Omental fat pad (tissue), 4 donors: Measurements from ENCODE around the gene HINFP. TPM values are rescaled to one million over a fixed set of nuclear protein-coding genes. Genes with fewer than 3 reads are reported as not detected.

Experiments used
- ATAC-seq: fragments of 150-250 bp; one replicate; pipeline ENCODE4 v1.9.1; 2016; ENCODE audit warnings: mild to moderate bottlenecking, moderate library complexity; ENCODE audit not compliant: low FRiP score
- DNase-seq: peaks from one replicate; pipeline ENCODE4 v3.0.0-alpha.2; 2019; ENCODE audit warnings: low spot score
- CTCF ChIP-seq, 3 donors: fragments of 450-650 bp; IDR thresholded peaks; one replicate each; pipeline ENCODE4 v1.5.1; 2016 to 2017; ENCODE audit warnings: antibody characterized with exemption in 3 of 3, mild to moderate bottlenecking in 3 of 3, moderate library complexity in 2 of 3
- total RNA-seq, 4 donors: library from RNA; depleted of rRNA; stranded (reverse); fragments of >200 nt; gene quantifications; one replicate each; pipeline ENCODE4 v1.1.0, GENCODE V29; 2016

The HINFP gene
- total RNA-seq, 4 donors from 2014 or later = 10.2 to 31.0 (median 24.4) TPM

GRCh38 chr11:119108146-119108856 lies 13.1 kb upstream of the HINFP start:
- no peak for TF ChIP-seq CTCF (IDR thresholded peaks at IDR 0.05)
- DNase-seq = no peak
- no peak for ATAC-seq

- ATAC-seq (no peak), DNase-seq (no peak)
- TF ChIP-seq CTCF (IDR thresholded peaks at IDR 0.05) = no peak
These were observed 12.5 kb upstream of the HINFP start for GRCh38 chr11:119108857-119109221.

GRCh38 chr11:119109843-119110242 lies 11.5 kb upstream of the HINFP start:
- TF ChIP-seq CTCF (IDR thresholded peaks at IDR 0.05) = no peak
- ATAC-seq (no peak), DNase-seq (no peak)

DNA sequence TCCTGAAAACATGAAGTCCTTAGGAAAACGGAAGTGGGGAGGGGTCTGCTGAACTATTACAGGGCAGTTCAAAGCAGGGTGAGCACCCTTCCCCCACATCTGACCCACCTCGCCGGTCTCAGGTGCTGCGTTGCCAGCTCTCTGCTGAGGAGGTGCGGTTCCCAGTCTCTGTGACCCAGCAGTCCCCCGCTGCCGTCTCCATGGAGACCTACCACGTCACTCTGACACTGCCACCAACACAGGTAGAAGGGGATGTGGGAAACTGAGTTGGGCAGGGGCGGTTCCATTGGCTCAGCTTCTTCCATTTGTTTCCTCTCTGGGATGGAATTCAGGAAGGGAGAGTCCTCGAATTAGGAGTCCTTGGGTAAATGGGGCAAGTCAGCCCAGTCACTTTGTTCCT lies 10.9 kb upstream of the HINFP start:
- TF ChIP-seq CTCF (IDR thresholded peaks at IDR 0.05) = no peak
- ATAC-seq = no peak
- DNase-seq = no peak

GRCh38 chr11:119111361-119111925 lies 9.9 kb upstream of the HINFP start:
- DNase-seq (no peak), ATAC-seq (no peak)
- no peak for TF ChIP-seq CTCF (IDR thresholded peaks at IDR 0.05)

- no peak for DNase-seq
- TF ChIP-seq CTCF (IDR thresholded peaks at IDR 0.05) = no peak
- no peak for ATAC-seq
These were observed 8.9 kb upstream of the HINFP start for GRCh38 chr11:119112314-119113020.
